Neural progenitor cell (in vitro differentiated cells): Measurements from ENCODE around the gene EDEM3.

Experiments
- CTCF ChIP-seq: fragments of 200-600 bp; sonication (generic); IDR thresholded peaks from 2 replicates; pipeline ENCODE4 v1.5.1; 2017; ENCODE audit warnings: antibody characterized with exemption, mild to moderate bottlenecking
- EZH2 ChIP-seq: fragments of 200-600 bp; sonication (generic); IDR thresholded peaks from 2 replicates; pipeline ENCODE4 v1.6.1; 2017; ENCODE audit warnings: antibody characterized with exemption, mild to moderate bottlenecking, moderate library complexity
- EZH2phosphoT487 ChIP-seq: fragments of 200-600 bp; sonication (generic); IDR thresholded peaks from 2 replicates; pipeline ENCODE4 v1.6.1; 2017; ENCODE audit warnings: antibody characterized with exemption

GRCh38 chr1:184669391-184669790 lies 85.3 kb downstream of the EDEM3 start:
- TF ChIP-seq CTCF (no peak), EZH2phosphoT487 (no peak), EZH2 (no peak)
